Neutrophil (primary cell): ENCODE results near the gene LTBP1.

Experiments
- H3K27ac ChIP-seq: fragments of 200-600 bp; sonication (generic); 2 replicates; pipeline ENCODE4 v1.5.1; 2016; ENCODE audit warnings: mild to moderate bottlenecking, moderate library complexity
- H3K27me3 ChIP-seq: fragments of 200-600 bp; sonication (generic); 2 replicates; pipeline ENCODE4 v1.6.0; 2016; ENCODE audit warnings: mild to moderate bottlenecking
- H3K36me3 ChIP-seq: fragments of 200-600 bp; sonication (generic); 2 replicates; pipeline ENCODE4 v1.5.1; 2017
- H3K4me1 ChIP-seq, 2 experiments: fragments of 200-600 bp in 1 of 2; sonication (generic) in 1 of 2; 1 replicate in 1 of 2; 2 replicates in 1 of 2; pipeline versions ENCODE4 v1.5.1 to v1.6.1; 2013 to 2016; ENCODE audit warnings: low read depth in 1 of 2, low read length in 1 of 2, mild to moderate bottlenecking in 1 of 2, moderate library complexity in 1 of 2; ENCODE audit not compliant: control insufficient read depth in 1 of 2, insufficient read depth in 1 of 2
- H3K4me3 ChIP-seq, 2 experiments: fragments of 200-600 bp in 1 of 2; sonication (generic) in 1 of 2; 1 replicate in 1 of 2; 2 replicates in 1 of 2; pipeline ENCODE4 v1.5.1; 2013 to 2016; ENCODE audit warnings: low read depth in 1 of 2, low read length in 1 of 2, mild to moderate bottlenecking in 1 of 2, moderate library complexity in 1 of 2
- H3K9me3 ChIP-seq: fragments of 200-600 bp; sonication (generic); 2 replicates; pipeline ENCODE4 v1.5.1; 2016
- CTCF ChIP-seq: fragments of 200-600 bp; sonication (generic); IDR thresholded peaks from 2 replicates; pipeline ENCODE4 v1.5.1; 2016; ENCODE audit warnings: antibody characterized with exemption

Gene LTBP1

GRCh38 chr2:33236482-33237385, 290.0 kb downstream of the LTBP1 start:
- no peak for TF ChIP-seq CTCF
- Histone ChIP-seq H3K27ac (no peak overlapping the region), H3K4me1 (peaks cover 5 to 9% of the 10 kb centered on the region in 2 experiments), H3K4me3 (no peak overlapping the region), H3K27me3 (no peaks in the 10 kb centered on the region), H3K36me3 (no peaks in the 10 kb centered on the region), H3K9me3 (no peaks in the 10 kb centered on the region)

- Histone ChIP-seq H3K27ac (no peak overlapping the region), H3K27me3 (no peaks in the 10 kb centered on the region), H3K9me3 (no peaks in the 10 kb centered on the region), H3K4me1 (peaks cover 7 to 18% of the 10 kb centered on the region in 2 experiments), H3K36me3 (no peaks in the 10 kb centered on the region), H3K4me3 (no peak overlapping the region)
- TF ChIP-seq CTCF: no peak
Observed at GRCh38 chr2:33238111-33238510, 291.4 kb downstream of the LTBP1 start.

DNA sequence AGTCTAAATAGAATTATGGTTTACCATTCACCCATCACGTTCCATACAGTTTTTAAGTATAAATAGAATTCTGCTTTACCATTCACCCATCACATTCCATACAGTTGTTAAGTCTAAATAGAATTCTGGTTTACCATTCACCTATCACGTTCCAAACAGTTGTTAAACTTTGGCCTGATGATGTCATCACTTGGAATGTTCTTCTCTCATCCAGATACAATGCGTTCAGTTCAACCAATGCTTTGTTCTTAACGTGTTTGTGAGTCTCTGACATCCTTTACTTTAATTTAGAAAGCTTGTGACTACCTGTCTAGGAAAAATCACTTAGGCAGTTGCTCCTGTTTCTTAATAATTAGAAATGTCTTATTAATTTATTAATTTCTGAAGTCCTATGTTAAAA, 293.4 kb downstream of the LTBP1 start:
- H3K4me1 ChIP-seq: peaks cover 7 to 23% of the 10 kb centered on the region in 2 experiments
- no peaks in the 10 kb centered on the region for H3K27me3 ChIP-seq
- H3K36me3 ChIP-seq: no peaks in the 10 kb centered on the region
- TF ChIP-seq CTCF: no peak
- H3K27ac ChIP-seq: no peak overlapping the region
- H3K9me3 ChIP-seq: no peaks in the 10 kb centered on the region
- no peak overlapping the region for H3K4me3 ChIP-seq

DNA sequence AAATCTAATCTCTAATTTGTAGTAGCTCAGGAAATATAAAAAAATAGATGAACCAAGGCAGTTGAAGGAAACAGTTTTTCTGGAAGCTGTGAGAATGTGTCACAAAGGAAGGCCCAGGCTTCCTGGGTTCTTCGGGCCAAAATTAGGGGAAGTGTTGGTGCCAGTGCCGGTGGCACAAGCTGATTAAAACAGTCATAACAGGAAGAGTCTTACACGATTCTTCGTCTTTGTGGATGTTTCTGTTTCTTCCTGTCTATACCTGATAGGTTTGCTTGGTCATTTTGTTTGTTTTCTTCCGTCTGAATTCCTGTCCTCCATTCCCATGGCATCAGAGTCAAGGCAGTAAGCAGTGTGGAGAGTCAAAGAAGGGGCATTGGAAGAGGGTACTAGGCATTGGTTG, 294.3 kb downstream of the LTBP1 start:
- H3K4me1 ChIP-seq: peaks cover 7 to 23% of the 10 kb centered on the region in 2 experiments
- no peak for TF ChIP-seq CTCF

GRCh38 chr2:33241581-33241980, 294.8 kb downstream of the LTBP1 start:
- Histone ChIP-seq H3K36me3 (no peaks in the 10 kb centered on the region), H3K4me1 (peaks cover 7 to 23% of the 10 kb centered on the region in 2 experiments), H3K4me3 (no peak overlapping the region), H3K9me3 (no peaks in the 10 kb centered on the region), H3K27ac (no peak overlapping the region), H3K27me3 (no peaks in the 10 kb centered on the region)
- no peak for TF ChIP-seq CTCF

More for the DNA sequence above, 294.3 kb downstream of the LTBP1 start:
- Histone ChIP-seq H3K36me3 (no peaks in the 10 kb centered on the region), H3K27me3 (no peaks in the 10 kb centered on the region), H3K27ac (peak overlapping the region; percentile 36), H3K9me3 (no peaks in the 10 kb centered on the region), H3K4me3 (no peak overlapping the region)
